GM23338 (cell line): ENCODE results near the gene TBC1D9. TPM values are rescaled to one million over a fixed set of nuclear protein-coding genes. Genes with fewer than 3 reads are reported as not detected.

Experiments
- ATAC-seq: fragments of 200-7000 bp; cut with Tn5 transposase; 3 replicates; pipeline ENCODE4 v1.9.1; 2020
- DNase-seq: peaks from one replicate; pipeline ENCODE4 v3.0.0-alpha.2; 2015; ENCODE audit warnings: low spot score
- H2AFZ ChIP-seq: fragments of 200-600 bp; sonication (generic); 2 replicates; pipeline ENCODE4 v1.8.0; 2016; ENCODE audit warnings: antibody characterized with exemption, mild to moderate bottlenecking, moderate library complexity
- H3F3A ChIP-seq: fragments of 200-600 bp; sonication (generic); replicated peaks from 2 replicates; pipeline ENCODE4 v1.8.0; 2017; ENCODE audit warnings: antibody characterized with exemption, mixed run types, low read depth
- H3K27ac ChIP-seq: fragments of 200-600 bp; sonication (generic); 2 replicates; pipeline ENCODE4 v1.6.1; 2016; ENCODE audit warnings: low read depth
- H3K27me3 ChIP-seq: fragments of 200-600 bp; sonication (generic); 2 replicates; pipeline ENCODE4 v1.8.0; 2016; ENCODE audit warnings: mild to moderate bottlenecking, mixed run types, moderate library complexity; ENCODE audit not compliant: insufficient read depth
- H3K36me3 ChIP-seq: fragments of 200-600 bp; sonication (generic); 2 replicates; pipeline ENCODE4 v1.8.0; 2016; ENCODE audit warnings: mild to moderate bottlenecking; ENCODE audit not compliant: insufficient read depth
- H3K4me1 ChIP-seq: fragments of 200-600 bp; sonication (generic); 2 replicates; pipeline ENCODE4 v1.8.0; 2016; ENCODE audit warnings: mild to moderate bottlenecking, moderate library complexity; ENCODE audit not compliant: insufficient read depth
- H3K4me2 ChIP-seq: fragments of 200-600 bp; sonication (generic); 2 replicates; pipeline ENCODE4 v1.7.1; 2017; ENCODE audit warnings: mixed run types
- H3K4me3 ChIP-seq: fragments of 200-600 bp; sonication (generic); 2 replicates; pipeline ENCODE4 v1.6.1; 2016; ENCODE audit warnings: mixed run types
- H3K79me2 ChIP-seq: fragments of 200-600 bp; sonication (generic); replicated peaks from 2 replicates; pipeline ENCODE4 v1.8.0; 2017; ENCODE audit warnings: mild to moderate bottlenecking; ENCODE audit not compliant: insufficient read depth
- H3K9me2 ChIP-seq: fragments of 200-600 bp; sonication (generic); 2 replicates; pipeline ENCODE4 v1.8.0; 2017; ENCODE audit not compliant: insufficient read depth
- H4K20me1 ChIP-seq: fragments of 200-600 bp; sonication (generic); replicated peaks from 2 replicates; pipeline ENCODE4 v1.8.0; 2017; ENCODE audit warnings: mild to moderate bottlenecking; ENCODE audit not compliant: insufficient read depth
- H3K27ac Mint-ChIP-seq: 2 replicates; pipeline ENCODE4 v1.8.0; 2020; ENCODE audit warnings: inconsistent platforms, mild to moderate bottlenecking, moderate library complexity, mixed read lengths
- H3K27me3 Mint-ChIP-seq: 3 replicates; pipeline ENCODE4 v1.8.0; 2022; ENCODE audit warnings: low read depth, mild to moderate bottlenecking, moderate library complexity, mixed read lengths, inconsistent platforms; ENCODE audit not compliant: insufficient read depth, poor library complexity
- H3K36me3 Mint-ChIP-seq: 3 replicates; pipeline ENCODE4 v1.8.0; 2021; ENCODE audit warnings: low read depth, mild to moderate bottlenecking, inconsistent platforms, moderate library complexity, mixed read lengths
- H3K4me1 Mint-ChIP-seq: 3 replicates; pipeline ENCODE4 v1.8.0; 2020; ENCODE audit warnings: mild to moderate bottlenecking, inconsistent platforms, mixed read lengths
- H3K4me3 Mint-ChIP-seq: 3 replicates; pipeline ENCODE4 v1.8.0; 2021; ENCODE audit warnings: moderate library complexity, mild to moderate bottlenecking, inconsistent platforms, mixed read lengths
- H3K9me3 Mint-ChIP-seq: 3 replicates; pipeline ENCODE4 v1.8.0; 2020; ENCODE audit warnings: moderate library complexity, mild to moderate bottlenecking, inconsistent platforms, mixed read lengths
- EZH2 ChIP-seq: fragments of 200-600 bp; sonication (generic); IDR thresholded peaks from one replicate; pipeline ENCODE4 v1.8.0; 2017; ENCODE audit warnings: antibody characterized with exemption, mild to moderate bottlenecking, low read depth; ENCODE audit not compliant: unreplicated experiment
- JUNB ChIP-seq: IDR thresholded peaks from one replicate; pipeline ENCODE4 v1.6.1; 2016; ENCODE audit warnings: antibody characterized with exemption; ENCODE audit not compliant: unreplicated experiment
- REST ChIP-seq: IDR thresholded peaks from one replicate; pipeline ENCODE4 v1.6.1; 2018; ENCODE audit warnings: antibody characterized with exemption; ENCODE audit not compliant: unreplicated experiment
- ZNF462 ChIP-seq: fragments of 250-450 bp; sonication (Bioruptor Pico); IDR thresholded peaks from 2 replicates; pipeline ENCODE4 v1.5.0; 2020; ENCODE audit warnings: mild to moderate bottlenecking, moderate library complexity
- polyA plus RNA-seq: library from polyadenylated mRNA; unstranded; fragments of >200 nt; fragmentation: Nextera tagmentation; extraction: Ambion mirVana; gene quantifications from 2 replicates; pipeline ENCODE4 v1.2.1, GENCODE V29; 2016
- total RNA-seq: library from RNA; depleted of rRNA; stranded (reverse); fragments of >200 nt; shearing (Covaris generic); gene quantifications from 2 replicates; pipeline ENCODE4 v1.2.3, GENCODE V29; 2014

Gene TBC1D9
- total and polyA plus RNA-seq, 2 experiments from 2014 or later = 0.03 to 0.56 TPM

- TF ChIP-seq ZNF462 (CRISPR knock-in tag) = no peak
- no peak for TF ChIP-seq EZH2
Measured at GRCh38 chr4:140790765-140791164, 34.6 kb upstream of the TBC1D9 start (continued).

GRCh38 chr4:140790171-140790570 lies 34.0 kb upstream of the TBC1D9 start:
- Mint-ChIP-seq H3K27ac (no peak overlapping the region), H3K9me3 (peaks cover 31% of the 10 kb centered on the region), H3K4me1 (peaks cover 6% of the 10 kb centered on the region; the same call in 2 of the 3 replicates), H3K27me3 (peaks cover 5% of the 10 kb centered on the region), H3K4me3 (no peak overlapping the region), H3K36me3 (peaks cover 12% of the 10 kb centered on the region; the same call in 2 of the 3 replicates)
- Histone ChIP-seq H3K4me1 (peaks cover 8% of the 10 kb centered on the region), H4K20me1 (no peaks in the 10 kb centered on the region), H3K9me2 (no peaks in the 10 kb centered on the region), H3K27me3 (no peaks in the 10 kb centered on the region), H3F3A (no peaks in the 10 kb centered on the region), H3K4me3 (no peak overlapping the region), H3K36me3 (peaks cover 4% of the 10 kb centered on the region; the same call in 1 of the 2 replicates), H3K27ac (no peak overlapping the region), H2AFZ (no peak overlapping the region), H3K4me2 (no peak overlapping the region), H3K79me2 (no peaks in the 10 kb centered on the region)
- ATAC-seq (no peak), DNase-seq (no peak)
- TF ChIP-seq REST (no peak), ZNF462 (CRISPR knock-in tag) (no peak), JUNB (no peak)
